Measurements from ENCODE around the gene CD93.
A peak's percentile ranks its signal among the peaks of the same experiment; 100 is the strongest.

Gene CD93

DNA sequence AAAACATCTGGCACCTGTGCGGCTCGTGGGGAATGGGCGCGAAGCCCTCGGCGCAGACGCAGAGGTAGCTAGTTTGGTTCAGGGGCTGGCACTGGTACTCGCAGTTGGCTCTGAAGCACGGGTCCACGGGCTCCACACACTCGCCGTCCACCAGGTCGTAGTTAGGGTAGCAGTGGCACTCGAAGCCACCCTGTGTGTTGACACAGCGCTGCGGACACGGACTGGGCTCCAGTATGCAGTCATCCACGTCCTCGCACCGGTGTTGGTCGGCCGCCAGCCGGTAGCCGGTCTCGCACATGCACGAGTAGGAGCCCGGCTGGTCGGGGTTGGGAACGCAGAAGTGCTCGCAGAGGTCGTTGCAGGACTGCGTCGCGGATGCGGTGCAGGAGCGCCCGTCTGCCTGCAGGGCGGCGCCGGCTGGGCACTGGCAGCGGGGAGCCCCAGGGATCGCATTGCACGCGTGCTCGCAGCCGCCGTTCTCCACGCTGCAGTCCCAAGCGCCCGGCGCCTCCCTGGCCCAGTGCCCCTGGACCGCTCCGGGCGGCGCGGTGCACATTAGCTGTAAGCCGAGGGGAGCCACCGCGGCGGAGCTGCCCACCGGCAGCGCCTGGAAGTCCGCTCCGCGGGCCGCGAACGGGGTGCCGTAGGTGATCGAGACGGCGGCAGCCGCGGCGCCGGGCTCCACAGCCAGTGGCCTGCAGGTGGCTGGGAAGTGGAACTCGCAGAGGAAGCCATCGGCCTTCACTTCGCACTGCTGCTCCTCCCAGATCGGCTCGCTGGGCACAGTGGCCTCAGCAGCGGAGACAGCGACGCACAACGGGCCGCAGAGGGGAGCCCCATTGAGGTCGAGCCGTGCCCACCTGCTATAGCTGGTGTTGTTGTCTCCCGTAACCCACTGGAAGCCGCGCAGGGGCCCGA, 37.6 kb downstream of the CD93 start:
- peak; percentile 57 for DNase-seq

DNA sequence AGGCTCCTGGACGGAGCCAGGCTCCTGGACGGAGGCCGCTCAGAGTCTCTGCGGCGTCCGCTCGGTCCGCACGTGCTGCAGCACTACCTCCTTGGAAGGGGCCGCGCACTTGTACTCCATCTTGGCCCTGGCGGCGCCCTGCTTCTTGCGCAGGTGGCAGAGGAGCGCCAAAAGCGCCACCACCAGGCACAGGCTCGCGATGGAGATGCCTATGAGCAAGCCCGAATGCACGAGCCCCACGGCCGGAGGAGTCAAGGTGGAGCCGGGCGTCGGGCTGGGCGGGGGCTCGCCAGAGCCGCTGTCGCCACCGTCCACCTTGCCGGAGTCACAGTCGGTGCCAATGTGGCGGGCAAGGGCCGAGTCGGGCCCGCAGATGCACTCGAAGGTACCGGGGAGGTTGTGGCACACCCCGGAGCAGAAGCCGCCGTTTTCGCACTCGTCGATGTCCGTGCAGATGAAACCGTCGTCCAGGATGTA, 38.3 kb downstream of the CD93 start:
- DNase-seq, result no peak

More for the DNA sequence above, 37.6 kb downstream of the CD93 start:
- in situ Hi-C loops (cut with HindIII; ENCODE audit: low pct_ligation_motif_present, low pct_unique_long_range_greater_than_20kb, low sequenced_read_pairs), result no loop called here

DNA sequence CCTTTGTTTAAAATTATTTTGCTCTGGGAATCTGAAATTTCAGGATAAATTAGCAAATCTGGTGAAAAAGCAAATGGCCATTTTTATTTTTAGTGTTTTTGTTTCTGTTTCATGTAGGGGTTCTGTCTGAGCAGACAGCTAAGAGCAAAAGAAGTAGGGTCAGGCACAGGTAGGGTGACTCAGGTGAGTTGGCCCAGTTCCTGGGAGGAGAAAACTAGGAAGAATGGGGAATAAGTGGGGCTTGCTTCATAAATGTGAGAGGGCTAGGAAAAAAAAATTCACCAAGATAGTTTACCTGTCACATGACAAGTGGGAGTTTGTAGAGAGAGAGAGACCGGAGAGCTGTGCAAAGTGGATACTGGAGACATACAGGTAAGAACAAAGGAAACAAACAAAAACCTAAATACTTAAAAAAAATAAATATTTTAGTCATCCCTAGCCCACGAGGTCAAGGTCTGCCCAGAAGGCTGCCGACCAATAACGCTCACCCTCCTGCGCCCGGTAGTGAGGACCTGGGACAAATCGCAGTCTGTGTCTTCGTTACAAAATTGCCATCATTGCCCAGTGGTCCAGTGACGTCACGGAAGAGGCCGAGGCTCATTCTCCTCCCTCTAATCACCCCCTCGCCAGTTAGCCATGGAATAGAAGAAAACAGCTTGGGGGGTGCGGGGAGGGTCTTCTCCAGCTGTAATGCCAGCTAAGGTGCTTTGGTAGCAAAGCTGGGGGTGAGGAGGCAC, 39.0 kb downstream of the CD93 start:
- no peak for DNase-seq

More for the DNA sequence above, 38.3 kb downstream of the CD93 start:
- in situ Hi-C loops (cut with HindIII; ENCODE audit: low pct_ligation_motif_present, low pct_unique_long_range_greater_than_20kb, low sequenced_read_pairs), result no loop called here

DNA sequence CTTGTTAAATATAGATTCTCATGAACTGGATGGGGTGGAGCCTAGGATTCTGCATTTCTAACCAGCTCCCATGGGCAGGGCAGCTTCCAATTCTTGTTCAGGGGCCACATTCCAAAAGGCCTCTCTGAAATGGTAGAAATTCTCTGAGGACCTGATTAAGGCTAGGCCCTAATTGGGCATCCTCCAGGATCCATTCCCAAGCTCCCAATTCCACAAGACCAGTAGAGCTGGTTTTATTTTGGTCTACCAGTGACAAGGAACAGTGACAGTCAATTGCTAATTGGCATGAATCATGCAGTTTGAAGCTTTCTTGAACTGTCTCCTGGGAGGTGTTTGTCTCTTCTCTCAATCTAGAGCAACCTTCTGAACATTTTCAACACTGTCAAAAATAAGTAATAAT, 39.7 kb downstream of the CD93 start:
- no peak for DNase-seq
- in situ Hi-C loops (cut with HindIII; ENCODE audit: low pct_ligation_motif_present, low pct_unique_long_range_greater_than_20kb, low sequenced_read_pairs), result no loop called here

More for the DNA sequence above, 39.0 kb downstream of the CD93 start:
- in situ Hi-C loops (cut with HindIII; ENCODE audit: low pct_ligation_motif_present, low pct_unique_long_range_greater_than_20kb, low sequenced_read_pairs), result no loop called here

DNA sequence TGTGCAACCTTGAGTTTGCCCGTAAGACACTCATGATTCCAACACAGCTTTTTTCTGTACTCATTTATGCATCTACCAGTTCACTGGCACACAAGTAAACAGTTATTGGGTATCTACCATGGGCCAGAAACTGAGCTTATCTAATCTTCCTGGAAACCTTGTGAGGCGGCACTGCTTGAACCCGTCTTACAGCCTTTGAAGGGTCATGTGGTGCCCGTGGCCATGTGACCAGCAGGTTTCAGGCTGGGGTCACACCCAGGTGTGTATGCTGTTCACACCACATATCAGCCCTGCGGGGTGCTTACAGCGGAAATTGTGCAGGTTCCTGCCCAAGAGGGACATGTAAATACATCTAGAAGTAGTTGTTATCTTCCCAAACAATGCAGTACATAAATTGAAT, 42.7 kb downstream of the CD93 start:
- in situ Hi-C loops (cut with HindIII; ENCODE audit: low pct_ligation_motif_present, low pct_unique_long_range_greater_than_20kb, low sequenced_read_pairs), result no loop called here
- no peak for DNase-seq

DNA sequence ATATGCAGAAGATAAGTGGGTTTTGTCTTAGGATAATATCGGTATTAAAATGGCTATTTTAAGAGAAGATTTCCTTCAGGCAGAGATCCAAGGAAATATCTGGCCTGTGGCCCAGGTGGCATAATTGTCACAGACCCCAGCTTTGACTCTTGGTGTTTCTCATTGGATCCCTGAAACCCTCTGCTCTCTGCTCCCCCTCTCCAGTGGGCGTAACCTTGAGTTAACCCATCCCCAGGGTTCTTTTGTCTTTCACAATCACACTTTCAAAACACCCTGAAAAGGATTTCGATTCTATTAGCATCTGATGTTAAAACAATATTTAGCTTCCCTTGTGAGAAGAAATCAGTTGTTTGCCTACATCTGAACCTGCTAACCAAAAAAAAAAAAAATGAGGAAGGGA, 43.9 kb downstream of the CD93 start:
- DNase-seq, result no peak

DNA sequence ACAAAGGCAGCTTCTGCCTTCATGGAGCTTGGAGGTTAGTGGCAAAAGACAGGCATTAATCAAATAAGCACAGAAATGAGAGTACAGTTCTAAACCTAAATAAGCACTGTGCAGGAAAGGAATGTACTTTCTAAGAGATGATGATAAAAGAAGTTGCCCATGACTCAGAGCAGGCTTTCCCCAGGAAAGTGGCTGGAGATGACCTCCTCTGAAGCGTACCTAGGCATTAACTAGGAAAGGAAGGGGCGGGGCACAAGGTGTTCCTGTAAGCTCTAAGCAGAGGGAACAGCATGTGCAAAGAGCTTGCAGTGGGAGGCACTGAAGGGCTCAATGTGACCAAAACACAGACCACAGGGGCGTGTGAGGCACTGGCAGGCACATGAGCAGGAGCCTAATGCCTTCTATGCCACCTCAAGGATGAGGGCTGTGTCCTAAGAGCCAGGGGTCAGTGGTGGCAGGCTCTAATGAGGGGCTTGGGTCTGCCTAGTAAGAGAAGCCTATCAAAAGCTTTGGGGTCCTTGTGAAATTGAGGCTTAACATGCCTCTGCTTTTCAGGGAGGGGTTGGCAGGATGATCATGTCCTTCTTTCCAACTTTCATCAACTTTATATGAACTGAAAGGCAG, 46.1 kb downstream of the CD93 start:
- no peak for DNase-seq
- in situ Hi-C loops (cut with HindIII; ENCODE audit: low pct_ligation_motif_present, low pct_unique_long_range_greater_than_20kb, low sequenced_read_pairs), result no loop called here

More for the DNA sequence above, 43.9 kb downstream of the CD93 start:
- in situ Hi-C loops (cut with HindIII; ENCODE audit: low pct_ligation_motif_present, low pct_unique_long_range_greater_than_20kb, low sequenced_read_pairs), result no loop called here

DNA sequence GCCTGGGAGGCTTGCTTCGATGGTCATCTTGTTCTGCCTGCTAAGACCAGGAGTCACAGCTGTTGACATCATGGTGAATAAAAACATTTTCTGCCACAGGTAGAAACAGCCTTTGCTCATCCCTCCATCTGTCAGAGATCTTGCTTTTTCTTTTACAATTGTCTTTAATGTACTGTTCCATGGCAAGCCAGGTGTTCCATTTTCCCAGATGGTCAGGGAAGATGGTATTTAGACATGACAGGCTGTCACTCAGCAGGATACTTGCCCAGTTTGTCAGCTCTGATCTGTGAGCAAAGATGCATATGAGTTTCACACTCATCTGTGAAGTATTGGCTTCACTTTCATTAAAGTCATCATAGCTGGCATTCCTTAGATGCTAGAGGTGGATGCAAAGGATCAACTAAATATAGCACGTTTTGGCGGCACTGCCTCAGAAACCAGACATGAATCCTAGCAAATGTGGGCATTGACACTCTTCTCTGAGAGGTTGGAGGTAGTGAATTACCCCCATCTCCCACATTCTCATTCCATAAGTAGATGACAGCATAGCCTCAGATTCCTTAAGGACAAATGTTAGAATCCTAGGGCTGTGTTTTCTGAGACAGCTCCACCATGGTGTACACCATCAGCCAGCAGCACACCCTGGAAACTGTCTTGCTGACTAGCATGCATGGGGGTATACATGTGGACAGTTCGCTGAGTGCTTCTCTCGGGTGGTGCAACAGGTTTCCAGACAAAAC, 46.8 kb downstream of the CD93 start:
- DNase-seq, result no peak
- in situ Hi-C loops (cut with HindIII; ENCODE audit: low pct_ligation_motif_present, low pct_unique_long_range_greater_than_20kb, low sequenced_read_pairs), result no loop called here

DNA sequence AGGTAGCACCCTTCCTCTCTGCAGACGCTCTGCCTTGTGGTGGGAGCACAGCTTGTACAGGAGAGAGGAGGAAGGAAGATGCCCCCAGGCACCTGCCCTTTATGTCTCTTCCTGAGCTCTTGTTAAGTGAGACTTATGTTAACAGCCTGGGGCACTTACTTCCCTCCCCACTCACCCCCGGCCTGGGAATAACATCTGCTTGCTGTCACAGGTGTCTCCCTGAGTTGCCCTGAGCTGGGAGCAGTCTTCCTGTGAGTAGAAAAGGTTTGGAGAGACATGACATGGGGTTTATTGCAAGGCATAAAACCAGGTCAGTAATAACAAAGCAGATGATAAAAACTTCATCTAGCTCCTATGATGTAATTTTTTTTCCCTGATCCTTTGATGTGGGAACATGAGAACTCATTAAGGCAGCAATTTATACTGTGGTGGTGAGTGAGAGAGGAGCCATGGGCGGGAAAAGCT, 49.1 kb downstream of the CD93 start:
- no peak for DNase-seq
- in situ Hi-C loops (cut with HindIII; ENCODE audit: low pct_ligation_motif_present, low pct_unique_long_range_greater_than_20kb, low sequenced_read_pairs), result no loop called here

DNA sequence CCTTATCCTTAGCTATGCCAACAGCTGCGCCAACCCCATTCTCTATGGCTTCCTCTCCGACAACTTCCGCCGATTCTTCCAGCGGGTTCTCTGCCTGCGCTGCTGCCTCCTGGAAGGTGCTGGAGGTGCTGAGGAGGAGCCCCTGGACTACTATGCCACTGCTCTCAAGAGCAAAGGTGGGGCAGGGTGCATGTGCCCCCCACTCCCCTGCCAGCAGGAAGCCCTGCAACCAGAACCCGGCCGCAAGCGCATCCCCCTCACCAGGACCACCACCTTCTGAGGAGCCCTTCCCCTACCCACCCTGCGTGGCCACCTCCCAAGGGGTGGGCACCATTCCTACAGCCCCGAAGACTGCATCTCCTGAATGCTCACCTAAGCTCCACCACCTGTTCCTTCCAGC, 49.8 kb downstream of the CD93 start:
- DNase-seq, result no peak
- in situ Hi-C loops (cut with HindIII; ENCODE audit: low pct_ligation_motif_present, low pct_unique_long_range_greater_than_20kb, low sequenced_read_pairs), result no loop called here

DNA sequence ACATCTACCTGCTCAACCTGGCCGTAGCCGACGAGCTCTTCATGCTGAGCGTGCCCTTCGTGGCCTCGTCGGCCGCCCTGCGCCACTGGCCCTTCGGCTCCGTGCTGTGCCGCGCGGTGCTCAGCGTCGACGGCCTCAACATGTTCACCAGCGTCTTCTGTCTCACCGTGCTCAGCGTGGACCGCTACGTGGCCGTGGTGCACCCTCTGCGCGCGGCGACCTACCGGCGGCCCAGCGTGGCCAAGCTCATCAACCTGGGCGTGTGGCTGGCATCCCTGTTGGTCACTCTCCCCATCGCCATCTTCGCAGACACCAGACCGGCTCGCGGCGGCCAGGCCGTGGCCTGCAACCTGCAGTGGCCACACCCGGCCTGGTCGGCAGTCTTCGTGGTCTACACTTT, 50.4 kb downstream of the CD93 start:
- in situ Hi-C loops (cut with HindIII; ENCODE audit: low pct_ligation_motif_present, low pct_unique_long_range_greater_than_20kb, low sequenced_read_pairs), result no loop called here
- no peak for DNase-seq

DNA sequence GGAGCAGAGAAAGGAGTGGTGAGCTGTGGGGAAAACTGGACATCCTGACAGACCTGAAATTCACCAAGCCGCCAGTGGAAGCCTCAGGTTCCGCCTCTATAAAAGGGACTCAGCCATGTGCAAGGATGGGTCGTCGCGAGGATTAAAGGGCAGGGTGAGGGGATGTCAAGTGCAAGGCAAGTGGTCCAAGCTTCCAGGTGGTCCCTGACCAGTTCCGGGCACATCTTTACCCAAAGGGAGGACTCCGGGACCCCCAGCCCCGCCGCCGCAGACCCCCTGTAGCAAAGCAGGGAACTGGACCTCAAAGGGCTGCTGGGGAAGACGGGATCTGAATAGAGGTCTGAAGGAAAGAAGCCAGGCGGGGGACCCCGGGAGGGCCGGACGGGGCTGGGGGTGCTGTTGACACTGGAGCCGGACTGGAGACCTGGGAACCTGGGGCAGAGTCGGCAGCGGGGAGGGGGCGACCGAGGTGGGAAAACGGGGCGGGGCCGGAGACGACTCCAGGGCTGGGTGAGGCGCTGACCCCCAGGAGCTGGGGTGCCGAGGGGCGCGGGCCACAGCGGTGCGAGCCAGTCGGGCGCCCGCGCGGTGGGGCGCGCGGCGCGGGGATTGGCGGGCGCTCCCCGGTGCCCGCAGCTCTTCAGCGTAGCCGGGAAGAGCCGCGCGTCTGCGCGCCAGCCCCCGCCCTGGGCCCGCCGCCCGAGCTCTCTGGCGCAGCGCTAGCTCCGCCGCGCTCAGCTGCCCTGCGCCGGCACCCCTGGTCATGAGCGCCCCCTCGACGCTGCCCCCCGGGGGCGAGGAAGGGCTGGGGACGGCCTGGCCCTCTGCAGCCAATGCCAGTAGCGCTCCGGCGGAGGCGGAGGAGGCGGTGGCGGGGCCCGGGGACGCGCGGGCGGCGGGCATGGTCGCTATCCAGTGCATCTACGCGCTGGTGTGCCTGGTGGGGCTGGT, 51.1 kb downstream of the CD93 start, which contains the start of gene SSTR4:
SSTR4 (plus strand) TSS at position 592 of the 951 bp plus-strand sequence; CDS start at position 764, 172 bp downstream.
- in situ Hi-C loops (cut with HindIII; ENCODE audit: low pct_ligation_motif_present, low pct_unique_long_range_greater_than_20kb, low sequenced_read_pairs), result no loop called here
- no peak for DNase-seq

DNA sequence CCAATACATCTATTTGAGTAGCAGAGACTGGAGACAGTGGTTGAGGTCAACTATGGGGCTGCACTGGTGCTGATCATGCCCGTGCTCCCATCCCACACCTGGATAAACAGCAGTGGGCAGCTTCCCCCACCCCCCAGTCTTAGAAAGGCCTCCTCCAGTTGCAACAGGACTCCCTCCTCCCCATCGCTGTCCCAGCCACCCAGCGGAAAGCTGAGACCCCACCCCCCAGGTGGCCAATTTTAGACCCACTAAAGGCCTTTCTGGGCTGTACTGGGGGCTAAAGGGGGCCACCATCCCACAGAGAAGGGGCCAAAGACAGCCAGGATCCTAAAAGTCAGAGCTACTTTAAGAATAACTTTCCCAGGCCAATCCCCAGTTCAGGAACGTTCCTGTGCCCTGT, 52.2 kb downstream of the CD93 start:
- in situ Hi-C loops (cut with HindIII; ENCODE audit: low pct_ligation_motif_present, low pct_unique_long_range_greater_than_20kb, low sequenced_read_pairs), result no loop called here
- DNase-seq, result no peak

DNA sequence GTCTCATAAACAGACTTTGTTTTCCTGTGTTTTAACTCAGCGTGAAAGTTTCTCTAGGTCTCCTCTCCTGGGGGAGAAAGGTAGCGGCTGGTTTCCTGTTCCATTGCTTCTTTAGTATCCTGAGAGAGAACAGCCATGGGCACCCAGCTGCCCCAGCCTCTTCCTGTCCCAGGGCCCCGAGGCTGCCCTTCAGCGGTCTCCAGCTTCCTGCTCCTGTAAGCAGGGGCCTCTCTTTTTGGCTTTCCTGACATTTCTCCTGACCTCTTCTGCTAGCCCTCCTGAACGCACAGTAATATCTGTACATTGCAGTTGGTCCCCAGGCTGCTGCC, 53.4 kb downstream of the CD93 start:
- in situ Hi-C loops (cut with HindIII; ENCODE audit: low pct_ligation_motif_present, low pct_unique_long_range_greater_than_20kb, low sequenced_read_pairs), result no loop called here
- DNase-seq, result no peak

DNA sequence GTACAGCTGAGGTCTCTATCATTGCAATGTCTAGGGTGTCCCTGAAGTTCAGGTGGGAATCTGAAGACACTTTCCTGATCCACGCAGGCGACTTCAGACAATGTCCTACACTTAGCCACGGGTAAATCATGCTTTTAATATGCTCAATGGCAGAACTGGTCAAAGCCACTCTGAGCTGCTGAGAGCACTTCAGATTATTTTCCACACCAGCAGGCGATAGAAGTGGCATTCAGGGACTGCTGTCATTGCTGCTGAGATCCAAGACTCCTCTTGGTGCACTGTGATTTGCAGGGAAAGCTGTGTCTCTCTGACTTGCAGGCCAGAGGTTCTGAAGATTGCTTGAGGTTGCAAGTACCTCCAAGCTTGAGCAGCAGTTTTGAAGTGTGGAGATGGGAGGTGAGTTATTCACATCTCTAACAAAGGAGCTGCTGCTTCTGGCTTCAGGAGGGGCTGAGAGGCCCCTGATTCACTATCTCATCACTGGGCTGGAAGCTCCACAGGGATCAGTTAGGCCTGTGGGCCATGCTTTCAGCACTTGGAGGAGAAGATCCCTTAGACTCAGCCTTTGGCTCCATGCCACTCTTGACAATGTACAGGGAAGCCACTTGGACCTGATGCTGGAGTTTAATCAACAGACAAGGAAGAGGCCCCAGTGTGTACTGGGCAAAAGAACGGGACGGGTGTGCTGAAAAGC, 53.9 kb downstream of the CD93 start:
- in situ Hi-C loops (cut with HindIII; ENCODE audit: low pct_ligation_motif_present, low pct_unique_long_range_greater_than_20kb, low sequenced_read_pairs), result no loop called here

DNA sequence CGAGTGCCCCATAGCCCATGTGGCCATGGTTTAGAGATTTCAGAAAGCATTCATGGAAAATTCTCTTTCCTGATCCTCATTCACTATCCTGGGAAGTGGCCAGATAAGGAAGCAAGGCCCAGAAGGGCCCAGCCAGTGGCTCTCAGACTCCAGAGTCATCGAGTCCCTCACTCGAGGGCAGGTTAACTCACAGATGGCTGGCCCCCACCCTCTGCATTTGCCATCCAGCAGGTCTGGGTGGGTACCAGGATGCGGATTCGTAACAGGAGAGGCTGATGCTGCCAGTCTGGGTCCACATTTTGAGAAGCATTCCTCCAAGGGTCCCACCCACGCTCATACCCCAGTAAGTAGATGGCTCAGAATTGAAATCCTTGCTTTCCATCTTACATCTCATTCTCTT, 54.8 kb downstream of the CD93 start:
- no peak for DNase-seq
- in situ Hi-C loops (cut with HindIII; ENCODE audit: low pct_ligation_motif_present, low pct_unique_long_range_greater_than_20kb, low sequenced_read_pairs), result no loop called here

More for the DNA sequence above, 53.9 kb downstream of the CD93 start:
- no peak for DNase-seq
